ENCODE results near the gene MCTS1.
"Not testable (repeated sequence)": the region's sequence is repeated elsewhere in the genome, so short reads cannot be mapped to it uniquely, and the experiment has no call there.

The MCTS1 gene

DNA sequence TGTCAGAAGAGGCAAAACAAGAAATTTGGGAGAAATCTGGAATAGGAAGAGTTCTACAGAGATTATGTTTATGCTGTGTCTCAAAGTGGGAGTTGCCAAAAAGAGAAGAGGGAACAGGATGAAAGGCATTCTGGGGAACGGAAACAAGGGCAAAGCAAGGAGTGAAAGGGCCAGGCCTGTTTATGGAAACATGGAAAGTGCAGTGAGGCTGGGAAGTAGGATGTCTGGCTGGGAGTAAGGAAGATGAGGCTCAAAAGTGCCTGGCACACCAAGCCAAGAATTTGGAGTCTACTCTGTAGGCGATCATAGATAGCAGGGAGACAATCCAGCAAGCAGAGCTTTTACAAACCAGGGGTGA lies 41.4 kb upstream of the MCTS1 start:
- no peak for DNase-seq (ENCODE audit: low read depth, low spot score)
- TF ChIP-seq, protein P1, sequence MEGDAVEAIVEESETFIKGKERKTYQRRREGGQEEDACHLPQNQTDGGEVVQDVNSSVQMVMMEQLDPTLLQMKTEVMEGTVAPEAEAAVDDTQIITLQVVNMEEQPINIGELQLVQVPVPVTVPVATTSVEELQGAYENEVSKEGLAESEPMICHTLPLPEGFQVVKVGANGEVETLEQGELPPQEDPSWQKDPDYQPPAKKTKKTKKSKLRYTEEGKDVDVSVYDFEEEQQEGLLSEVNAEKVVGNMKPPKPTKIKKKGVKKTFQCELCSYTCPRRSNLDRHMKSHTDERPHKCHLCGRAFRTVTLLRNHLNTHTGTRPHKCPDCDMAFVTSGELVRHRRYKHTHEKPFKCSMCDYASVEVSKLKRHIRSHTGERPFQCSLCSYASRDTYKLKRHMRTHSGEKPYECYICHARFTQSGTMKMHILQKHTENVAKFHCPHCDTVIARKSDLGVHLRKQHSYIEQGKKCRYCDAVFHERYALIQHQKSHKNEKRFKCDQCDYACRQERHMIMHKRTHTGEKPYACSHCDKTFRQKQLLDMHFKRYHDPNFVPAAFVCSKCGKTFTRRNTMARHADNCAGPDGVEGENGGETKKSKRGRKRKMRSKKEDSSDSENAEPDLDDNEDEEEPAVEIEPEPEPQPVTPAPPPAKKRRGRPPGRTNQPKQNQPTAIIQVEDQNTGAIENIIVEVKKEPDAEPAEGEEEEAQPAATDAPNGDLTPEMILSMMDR (IDR thresholded peaks at IDR 0.05; ENCODE audit: low read depth, low read length): no peak
- no peak overlapping the region for H3K4me3 ChIP-seq (ENCODE audit: low read depth, low read length)
- in situ Hi-C loops (cut with HindIII; ENCODE audit: low sequenced_read_pairs): no loop called here

- no peak overlapping the region for H3K4me3 ChIP-seq (ENCODE audit: low read depth, low read length)
- TF ChIP-seq, protein P1 (IDR thresholded peaks at IDR 0.05; ENCODE audit: low read depth, low read length): no peak
- in situ Hi-C loops (cut with HindIII; ENCODE audit: low sequenced_read_pairs): no loop called here
- no peak for DNase-seq (ENCODE audit: low read depth, low spot score)
Observed at GRCh38 chrX:120564925-120565324, 39.0 kb upstream of the MCTS1 start.

DNA sequence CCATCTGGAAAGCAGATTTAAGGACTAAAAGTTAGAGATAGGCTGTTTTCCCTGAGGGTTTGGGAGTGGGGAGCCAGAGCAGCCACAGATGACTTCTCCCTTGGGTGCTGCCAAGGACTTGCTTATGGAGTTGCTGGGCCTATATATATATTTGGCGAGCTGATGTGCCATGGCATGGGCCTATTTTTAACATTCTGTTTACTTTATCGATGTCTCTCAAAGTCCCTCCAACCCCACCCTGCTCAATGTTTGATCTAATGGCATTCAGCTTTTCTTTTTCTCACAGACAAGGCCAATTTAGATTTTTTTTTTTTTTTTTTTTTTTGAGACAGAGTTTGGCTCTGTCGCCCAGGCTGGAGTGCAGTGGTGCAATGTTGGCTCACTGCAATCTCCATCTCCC lies 37.1 kb upstream of the MCTS1 start:
- no peak overlapping the region for H3K4me3 ChIP-seq (ENCODE audit: low read depth, low read length)

GRCh38 chrX:120568035-120568434 lies 35.9 kb upstream of the MCTS1 start:
- TF ChIP-seq, protein P1 (IDR thresholded peaks at IDR 0.05; ENCODE audit: low read depth, low read length): no peak
- no peak for DNase-seq (ENCODE audit: low read depth, low spot score)
- no peak overlapping the region for H3K4me3 ChIP-seq (ENCODE audit: low read depth, low read length)
- in situ Hi-C loops (cut with HindIII; ENCODE audit: low sequenced_read_pairs): no loop called here

More for the DNA sequence above, 37.1 kb upstream of the MCTS1 start:
- TF ChIP-seq, protein P1 (IDR thresholded peaks at IDR 0.05; ENCODE audit: low read depth, low read length): no peak
- DNase-seq (ENCODE audit: low read depth, low spot score): no peak
- in situ Hi-C loops (cut with HindIII; ENCODE audit: low sequenced_read_pairs): no loop called here

- no peak overlapping the region for H3K4me3 ChIP-seq (ENCODE audit: low read depth, low read length)
- in situ Hi-C loops (cut with HindIII; ENCODE audit: low sequenced_read_pairs): no loop called here
- TF ChIP-seq, protein P1 (IDR thresholded peaks at IDR 0.05; ENCODE audit: low read depth, low read length): no peak
- DNase-seq (ENCODE audit: low read depth, low spot score): no peak
Observed at GRCh38 chrX:120568609-120569008, 35.3 kb upstream of the MCTS1 start.

GRCh38 chrX:120570011-120570600 lies 33.8 kb upstream of the MCTS1 start:
- DNase-seq (ENCODE audit: low read depth, low spot score): no peak
- in situ Hi-C loops (cut with HindIII; ENCODE audit: low sequenced_read_pairs): no loop called here
- TF ChIP-seq, protein P1 (IDR thresholded peaks at IDR 0.05; ENCODE audit: low read depth, low read length): no peak
- H3K4me3 ChIP-seq (ENCODE audit: low read depth, low read length): no peak overlapping the region

GRCh38 chrX:120573806-120574205 lies 30.1 kb upstream of the MCTS1 start:
- in situ Hi-C loops (cut with HindIII; ENCODE audit: low sequenced_read_pairs); H3K4me3 ChIP-seq (ENCODE audit: low read depth, low read length): not testable (repeated sequence)

More at GRCh38 chrX:120573806-120574205, 30.1 kb upstream of the MCTS1 start:
- not testable (repeated sequence) for DNase-seq (ENCODE audit: low read depth, low spot score)
